HepG2 (cell line): ENCODE measurements around the gene ACTR1A. TPM values are rescaled to one million over a fixed set of nuclear protein-coding genes. Genes with fewer than 3 reads are reported as not detected.

Experiments
- BATF2 ChIP-seq: sonication (generic); formaldehyde crosslinking; IDR thresholded peaks from 2 replicates; pipeline ENCODE4 v1.8.0; 2022; ENCODE audit warnings: mild to moderate bottlenecking, missing genetic modification reagents, moderate library complexity
- CAMTA2 ChIP-seq: sonication (generic); formaldehyde crosslinking; IDR thresholded peaks from 2 replicates; pipeline ENCODE4 v1.4.0; 2020; ENCODE audit warnings: mild to moderate bottlenecking, missing genetic modification reagents, borderline replicate concordance
- CBFB ChIP-seq: sonication (generic); formaldehyde crosslinking; IDR thresholded peaks from 2 replicates; pipeline ENCODE4 v1.4.0; 2020; ENCODE audit warnings: missing genetic modification reagents
- FOSL2 ChIP-seq: sonication (generic); formaldehyde crosslinking; IDR thresholded peaks from 2 replicates; pipeline ENCODE4 v1.4.0; 2020; ENCODE audit warnings: missing genetic modification reagents
- HCFC1 ChIP-seq: fragments of 150-350 bp; IDR thresholded peaks from 2 replicates; pipeline ENCODE4 v1.6.1; 2014; ENCODE audit warnings: low read depth, low read length
- HMGA1 ChIP-seq: sonication (generic); formaldehyde crosslinking; conservative IDR thresholded peaks from 2 replicates; pipeline ENCODE4 v1.4.0; 2020; ENCODE audit warnings: missing genetic modification reagents
- JUNB ChIP-seq: sonication (generic); formaldehyde crosslinking; IDR thresholded peaks from 2 replicates; pipeline ENCODE4 v1.8.0; 2022; ENCODE audit warnings: missing genetic modification reagents, mild to moderate bottlenecking, borderline replicate concordance
- KMT2B ChIP-seq: IDR thresholded peaks from 2 replicates; pipeline ENCODE4 v1.6.1; 2016; ENCODE audit warnings: missing genetic modification reagents, missing compliant biosample characterization
- MAX ChIP-seq: IDR thresholded peaks from 2 replicates; pipeline ENCODE4 v1.6.1; 2012; ENCODE audit warnings: inconsistent platforms
- MBD4 ChIP-seq: IDR thresholded peaks from 2 replicates; pipeline ENCODE4 v1.6.1; 2012; ENCODE audit warnings: low read length, inconsistent platforms, borderline replicate concordance
- PBX2 ChIP-seq: IDR thresholded peaks from 2 replicates; pipeline ENCODE4 v1.6.1; 2016; ENCODE audit warnings: control low read depth
- PLRG1 ChIP-seq: fragments of 450-650 bp; conservative IDR thresholded peaks from 2 replicates; pipeline ENCODE4 v1.6.1; 2016
- POLR2AphosphoS5 ChIP-seq: IDR thresholded peaks from 2 replicates; pipeline ENCODE4 v1.6.1; 2012; ENCODE audit warnings: low read depth, low read length
- SMARCC2 ChIP-seq: fragments of 450-650 bp; IDR thresholded peaks from 2 replicates; pipeline ENCODE4 v1.6.1; 2017; ENCODE audit warnings: antibody characterized with exemption, mild to moderate bottlenecking
- SMARCE1 ChIP-seq: fragments of 450-650 bp; IDR thresholded peaks from 2 replicates; pipeline ENCODE4 v1.6.1; 2017; ENCODE audit warnings: borderline replicate concordance
- SOX6 ChIP-seq, 2 experiments: fragments of 450-650 bp in 1 of 2; sonication (generic) in 1 of 2; formaldehyde crosslinking in 1 of 2; IDR thresholded peaks; 2 replicates each; pipeline versions ENCODE4 v1.4.0 to v1.6.1; 2017 to 2020; ENCODE audit warnings: antibody characterized with exemption in 1 of 2, mild to moderate bottlenecking in 1 of 2, missing genetic modification reagents in 1 of 2
- THAP11 ChIP-seq: IDR thresholded peaks from 2 replicates; pipeline ENCODE4 v1.6.1; 2016; ENCODE audit warnings: missing biosample characterization, missing genetic modification reagents
- THYN1 ChIP-seq: sonication (generic); formaldehyde crosslinking; IDR thresholded peaks from 2 replicates; pipeline ENCODE4 v1.8.1; 2023; ENCODE audit warnings: low read depth, mild to moderate bottlenecking, moderate library complexity, missing genetic modification reagents, borderline replicate concordance
- ZNF101 ChIP-seq: sonication (generic); formaldehyde crosslinking; IDR thresholded peaks from 2 replicates; pipeline ENCODE4 v1.4.0; 2020; ENCODE audit warnings: mild to moderate bottlenecking, low read depth, missing genetic modification reagents, borderline replicate concordance
- ZNF205 ChIP-seq: IDR thresholded peaks from 2 replicates; pipeline ENCODE4 v1.6.1; 2018; ENCODE audit warnings: missing biosample characterization, missing genetic modification reagents
- ZNF3 ChIP-seq: IDR thresholded peaks from 2 replicates; pipeline ENCODE4 v1.7.0; 2017; ENCODE audit warnings: inconsistent platforms
- ZNF558 ChIP-seq: sonication (generic); formaldehyde crosslinking; IDR thresholded peaks from 2 replicates; pipeline ENCODE4 v1.9.0; 2022; ENCODE audit warnings: mild to moderate bottlenecking, missing genetic modification reagents, borderline replicate concordance
- ZNF563 ChIP-seq: sonication (generic); formaldehyde crosslinking; IDR thresholded peaks from 2 replicates; pipeline ENCODE4 v1.8.0; 2022; ENCODE audit warnings: mild to moderate bottlenecking, moderate library complexity, missing genetic modification reagents
- ZNF768 ChIP-seq: sonication (generic); formaldehyde crosslinking; IDR thresholded peaks from 2 replicates; pipeline ENCODE4 v1.4.0; 2020; ENCODE audit warnings: missing genetic modification reagents
- polyA plus RNA-seq, 8 experiments: library from polyadenylated mRNA; depleted of rRNA in 3 of 8; stranded (reverse) in 7 of 8; unstranded in 1 of 8; fragments of >200 nt; fragmentation: Illumina TruSeq in 4 of 8; extraction: Trizol in 4 of 8; gene quantifications; 2 replicates each; pipeline versions ENCODE4 v1.2.1 to v1.2.3, GENCODE V29; 2011 to 2016; ENCODE audit warnings: low read depth in 4 of 8, missing spikeins in 1 of 8, mixed read lengths in 1 of 8; ENCODE audit not compliant: insufficient read depth in 1 of 8
- total RNA-seq, 5 experiments: library from RNA; depleted of rRNA; stranded (reverse); fragments of >200 nt; fragmentation: Illumina TruSeq; extraction: Trizol; gene quantifications; 2 replicates each; pipeline ENCODE4 v1.2.3, GENCODE V29; 2016; ENCODE audit warnings: low read depth in 1 of 5
- TF ChIP-seq, protein P1 (sequence below): sonication (generic); formaldehyde crosslinking; conservative IDR thresholded peaks from 2 replicates; pipeline ENCODE4 v1.4.0; 2020; ENCODE audit warnings: missing genetic modification reagents
- TF ChIP-seq, protein P2 (sequence below): sonication (generic); formaldehyde crosslinking; IDR thresholded peaks from 2 replicates; pipeline ENCODE4 v1.4.0; 2020; ENCODE audit warnings: missing genetic modification reagents

The ACTR1A gene
- total and polyA plus RNA-seq, 2 of the 13 experiments (the other 11 are each of a cell fraction or from before 2014, with no cell fraction given): 59.6 to 62.8 TPM

GRCh38 chr10:102434394-102435132 is 67.9 kb downstream of the ACTR1A start (continued):
- TF ChIP-seq, protein P1, sequence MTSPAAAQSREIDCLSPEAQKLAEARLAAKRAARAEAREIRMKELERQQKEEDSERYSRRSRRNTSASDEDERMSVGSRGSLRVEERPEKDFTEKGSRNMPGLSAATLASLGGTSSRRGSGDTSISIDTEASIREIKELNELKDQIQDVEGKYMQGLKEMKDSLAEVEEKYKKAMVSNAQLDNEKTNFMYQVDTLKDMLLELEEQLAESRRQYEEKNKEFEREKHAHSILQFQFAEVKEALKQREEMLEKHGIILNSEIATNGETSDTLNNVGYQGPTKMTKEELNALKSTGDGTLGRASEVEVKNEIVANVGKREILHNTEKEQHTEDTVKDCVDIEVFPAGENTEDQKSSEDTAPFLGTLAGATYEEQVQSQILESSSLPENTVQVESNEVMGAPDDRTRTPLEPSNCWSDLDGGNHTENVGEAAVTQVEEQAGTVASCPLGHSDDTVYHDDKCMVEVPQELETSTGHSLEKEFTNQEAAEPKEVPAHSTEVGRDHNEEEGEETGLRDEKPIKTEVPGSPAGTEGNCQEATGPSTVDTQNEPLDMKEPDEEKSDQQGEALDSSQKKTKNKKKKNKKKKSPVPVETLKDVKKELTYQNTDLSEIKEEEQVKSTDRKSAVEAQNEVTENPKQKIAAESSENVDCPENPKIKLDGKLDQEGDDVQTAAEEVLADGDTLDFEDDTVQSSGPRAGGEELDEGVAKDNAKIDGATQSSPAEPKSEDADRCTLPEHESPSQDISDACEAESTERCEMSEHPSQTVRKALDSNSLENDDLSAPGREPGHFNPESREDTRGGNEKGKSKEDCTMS (CRISPR knock-in tag): no peak
- TF ChIP-seq THYN1 (CRISPR knock-in tag): no peak
- TF ChIP-seq THAP11: peak; percentile 52; the same call in 1 of the 2 replicates
- TF ChIP-seq PBX2 (CRISPR knock-in tag): no peak
- no peak for TF ChIP-seq PLRG1
- TF ChIP-seq, protein P2, sequence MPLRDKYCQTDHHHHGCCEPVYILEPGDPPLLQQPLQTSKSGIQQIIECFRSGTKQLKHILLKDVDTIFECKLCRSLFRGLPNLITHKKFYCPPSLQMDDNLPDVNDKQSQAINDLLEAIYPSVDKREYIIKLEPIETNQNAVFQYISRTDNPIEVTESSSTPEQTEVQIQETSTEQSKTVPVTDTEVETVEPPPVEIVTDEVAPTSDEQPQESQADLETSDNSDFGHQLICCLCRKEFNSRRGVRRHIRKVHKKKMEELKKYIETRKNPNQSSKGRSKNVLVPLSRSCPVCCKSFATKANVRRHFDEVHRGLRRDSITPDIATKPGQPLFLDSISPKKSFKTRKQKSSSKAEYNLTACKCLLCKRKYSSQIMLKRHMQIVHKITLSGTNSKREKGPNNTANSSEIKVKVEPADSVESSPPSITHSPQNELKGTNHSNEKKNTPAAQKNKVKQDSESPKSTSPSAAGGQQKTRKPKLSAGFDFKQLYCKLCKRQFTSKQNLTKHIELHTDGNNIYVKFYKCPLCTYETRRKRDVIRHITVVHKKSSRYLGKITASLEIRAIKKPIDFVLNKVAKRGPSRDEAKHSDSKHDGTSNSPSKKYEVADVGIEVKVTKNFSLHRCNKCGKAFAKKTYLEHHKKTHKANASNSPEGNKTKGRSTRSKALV (CRISPR knock-in tag): no peak
- no peak for TF ChIP-seq KMT2B (CRISPR knock-in tag)
- no peak for TF ChIP-seq ZNF768 (CRISPR knock-in tag)
- TF ChIP-seq ZNF101 (CRISPR knock-in tag): no peak
- no peak for TF ChIP-seq SMARCC2
- TF ChIP-seq SMARCE1: no peak
- no peak for TF ChIP-seq BATF2 (CRISPR knock-in tag)
- TF ChIP-seq HMGA1 (CRISPR knock-in tag): no peak
- TF ChIP-seq FOSL2 (CRISPR knock-in tag): peak; percentile 82
- TF ChIP-seq ZNF558 (CRISPR knock-in tag): no peak
- TF ChIP-seq ZNF205 (CRISPR knock-in tag): no peak
- peak; percentile 23; the same call in 1 of the 2 replicates for TF ChIP-seq MAX
- no peak for TF ChIP-seq CAMTA2 (CRISPR knock-in tag)
- TF ChIP-seq POLR2AphosphoS5: peak; percentile 50; the same call in 1 of the 2 replicates
- no peak for TF ChIP-seq MBD4
- TF ChIP-seq SOX6 (IDR thresholded peaks at IDR 0.05): no peak
- TF ChIP-seq SOX6 (CRISPR knock-in tag; IDR thresholded peaks at IDR 0.05): no peak; the same call in none of the 2 replicates
- TF ChIP-seq HCFC1: no peak
- 0 out of 2 replicates have a peak, but pooled peaks have one; percentile 17 for TF ChIP-seq ZNF563 (CRISPR knock-in tag)
- no peak; the same call in 1 of the 2 replicates for TF ChIP-seq JUNB
- no peak for TF ChIP-seq ZNF3 (CRISPR knock-in tag)
- TF ChIP-seq CBFB (CRISPR knock-in tag): no peak
